Stimulated activated CD4-positive, alpha-beta T cell treated with anti-CD3 and anti-CD28 coated beads, Interleukin-12 subunit alpha, Interleukin-12 subunit beta, amount 100 ng/mL, for 48 hours (primary cell): ENCODE results near the gene CDH4.

Experiments used
- DNase-seq, 3 donors: peaks; one replicate each; pipeline ENCODE4 v3.0.0-alpha.2; 2020; ENCODE audit warnings: low read depth in 2 of 3, low spot score in 1 of 3

Gene CDH4

DNA sequence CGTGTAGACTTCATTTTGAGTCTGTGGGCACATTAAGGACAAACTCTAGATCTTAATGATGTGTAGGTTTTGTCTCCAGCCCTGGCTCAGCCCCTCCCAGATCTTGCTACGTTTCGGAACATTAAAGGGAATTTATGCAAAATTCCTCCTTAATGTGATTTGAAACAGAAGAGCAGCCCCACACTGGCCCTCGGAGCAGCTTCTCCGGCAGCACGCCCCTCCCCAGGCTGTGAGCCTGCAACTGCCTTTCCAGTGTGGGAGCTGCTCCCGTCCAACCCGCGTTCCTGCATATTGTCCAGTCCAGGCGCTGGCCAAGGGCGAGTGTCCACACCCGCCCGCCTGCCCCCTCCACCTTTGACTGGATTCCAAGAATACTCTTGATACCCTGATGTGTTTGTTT lies 556.4 kb downstream of the CDH4 start:
- DNase-seq, result no peak

DNA sequence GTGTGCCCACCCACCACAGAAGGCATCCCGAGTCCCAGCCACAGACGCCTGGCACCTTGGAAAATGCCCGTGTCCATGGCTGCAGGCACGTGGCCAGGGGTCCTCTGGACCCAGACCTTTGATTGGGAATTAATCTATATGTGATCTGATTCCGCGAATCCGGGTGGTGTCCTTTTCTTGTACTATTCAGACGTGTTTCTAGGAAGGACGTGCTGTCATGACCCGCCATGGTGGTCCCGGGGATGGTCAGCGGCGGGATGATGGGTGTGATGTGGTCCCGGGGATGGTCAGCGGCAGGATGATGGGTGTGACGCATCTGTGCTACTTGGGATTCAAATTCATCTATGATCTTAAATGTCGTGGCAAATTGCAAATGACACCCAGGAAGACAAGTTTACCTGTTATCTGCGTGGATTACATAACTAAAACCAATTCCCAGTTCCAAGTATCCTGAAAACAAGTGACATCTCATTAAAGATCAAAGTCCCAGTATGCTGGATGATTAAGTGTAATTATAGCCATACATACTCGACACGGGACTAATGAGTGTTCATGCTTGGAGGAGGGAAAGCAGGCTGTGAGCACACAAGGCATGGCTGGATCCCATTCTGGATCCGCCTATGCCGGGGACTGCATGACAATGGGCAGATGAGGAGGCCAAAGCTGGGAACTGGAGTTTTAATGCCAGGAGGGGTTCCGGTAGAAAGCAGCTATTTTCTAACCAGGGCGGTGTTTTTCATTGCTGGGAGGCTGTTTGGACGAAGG lies 557.1 kb downstream of the CDH4 start:
- DNase-seq, result no peak

DNA sequence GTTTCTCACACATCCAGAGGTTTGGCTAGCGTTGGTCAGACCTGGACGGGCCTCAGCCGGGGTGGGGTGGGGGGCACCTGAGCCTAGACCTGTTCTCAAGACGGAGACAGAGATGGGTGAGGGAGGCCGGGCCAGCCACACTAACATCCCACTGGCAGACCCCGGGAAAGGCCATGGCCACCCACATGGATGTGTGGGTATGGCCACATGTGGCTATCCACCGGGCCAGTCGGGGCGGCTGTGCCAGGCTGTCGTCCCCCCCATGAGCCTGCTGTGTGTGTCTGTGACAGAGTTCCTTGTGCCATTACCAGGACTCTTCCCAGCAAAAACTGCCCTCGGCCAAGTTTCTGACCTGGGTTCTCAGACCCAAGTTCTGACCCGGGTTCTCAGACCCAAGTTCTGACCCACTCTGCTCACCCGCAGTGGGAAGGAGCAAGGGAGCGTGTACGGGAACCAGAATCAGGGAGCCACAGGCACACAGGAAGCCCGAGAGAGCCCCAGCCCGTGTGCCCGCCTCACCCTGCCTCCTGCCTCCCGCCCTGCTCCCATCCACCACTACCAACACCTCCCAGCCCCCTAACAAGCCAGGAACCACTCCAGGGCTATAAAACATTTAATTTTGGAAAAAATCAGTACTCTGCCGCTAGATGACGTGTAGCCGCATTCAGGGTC lies 558.1 kb downstream of the CDH4 start:
- no peak for DNase-seq

DNA sequence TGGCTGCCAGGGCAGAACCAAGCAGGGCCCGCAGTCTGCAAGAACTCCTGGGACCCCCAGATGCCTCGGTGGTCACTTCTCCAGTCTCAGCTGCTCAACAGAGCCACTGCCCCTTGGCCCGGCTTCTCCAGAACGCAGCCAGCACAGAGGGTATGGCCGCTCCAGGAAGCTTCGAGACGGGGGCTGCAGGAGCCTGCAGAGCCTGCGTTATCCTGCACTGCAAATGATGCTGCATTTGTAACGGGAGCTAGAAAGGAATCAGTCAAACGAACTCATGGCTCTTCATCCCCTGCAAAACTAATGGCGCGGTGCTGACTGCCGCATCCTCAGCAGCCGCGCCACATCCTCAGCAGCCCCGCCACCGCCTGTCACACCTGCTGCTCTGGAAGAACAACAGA lies 558.7 kb downstream of the CDH4 start:
- no peak for DNase-seq

DNA sequence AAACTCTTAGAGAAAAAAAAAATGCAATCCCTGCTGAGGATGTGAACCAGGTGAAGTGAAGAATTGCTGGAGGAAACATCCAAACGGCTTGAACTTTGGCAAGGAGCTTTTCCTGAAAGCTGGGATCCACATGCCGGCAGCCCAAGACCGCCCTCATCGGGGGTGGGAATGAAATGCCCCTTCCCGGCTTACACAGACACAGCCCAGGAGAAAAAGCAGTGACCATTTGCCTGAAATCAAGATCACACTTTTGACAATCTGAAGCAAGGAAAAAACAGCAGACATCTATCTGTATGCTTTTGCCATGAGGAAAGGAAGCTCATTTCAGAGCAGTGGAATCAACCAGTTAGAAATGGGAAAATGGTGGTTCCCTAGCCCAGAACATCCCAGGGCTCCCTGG lies 559.1 kb downstream of the CDH4 start:
- no peak for DNase-seq

DNA sequence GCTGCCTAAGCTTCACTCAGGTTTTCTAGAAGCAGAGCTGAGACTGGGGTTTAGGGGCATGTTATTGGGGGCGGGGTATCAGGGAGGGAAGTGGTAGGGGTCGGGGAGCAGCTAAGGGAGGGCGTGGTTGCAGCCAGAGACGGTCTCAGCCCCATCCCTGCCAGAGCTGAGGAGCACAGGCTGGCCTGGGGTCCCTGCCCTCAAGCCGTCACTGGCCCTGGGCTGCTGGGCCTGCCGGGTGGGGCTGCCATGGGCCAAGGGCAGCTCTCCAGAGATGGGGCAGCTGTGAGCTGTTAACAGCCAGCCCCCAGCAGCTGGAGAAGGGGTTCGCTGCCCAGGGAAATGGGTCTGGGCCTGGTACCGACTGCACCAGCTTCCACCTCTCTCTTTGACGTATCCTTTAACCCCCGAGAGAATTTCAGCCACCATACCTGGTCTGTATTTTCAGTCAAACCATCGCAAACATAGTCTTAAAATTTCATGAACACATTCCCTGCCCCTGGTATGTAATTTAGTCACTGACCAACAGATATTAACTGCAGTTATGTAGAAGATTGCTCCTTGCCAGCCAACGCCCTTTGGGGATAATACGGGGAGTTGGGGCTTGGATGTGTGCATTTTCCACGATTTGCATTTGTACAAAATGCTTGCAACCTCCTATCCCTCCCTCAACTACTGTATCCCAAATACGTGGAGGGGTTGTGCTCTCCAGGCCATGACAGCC lies 560.2 kb downstream of the CDH4 start:
- DNase-seq, result no peak

DNA sequence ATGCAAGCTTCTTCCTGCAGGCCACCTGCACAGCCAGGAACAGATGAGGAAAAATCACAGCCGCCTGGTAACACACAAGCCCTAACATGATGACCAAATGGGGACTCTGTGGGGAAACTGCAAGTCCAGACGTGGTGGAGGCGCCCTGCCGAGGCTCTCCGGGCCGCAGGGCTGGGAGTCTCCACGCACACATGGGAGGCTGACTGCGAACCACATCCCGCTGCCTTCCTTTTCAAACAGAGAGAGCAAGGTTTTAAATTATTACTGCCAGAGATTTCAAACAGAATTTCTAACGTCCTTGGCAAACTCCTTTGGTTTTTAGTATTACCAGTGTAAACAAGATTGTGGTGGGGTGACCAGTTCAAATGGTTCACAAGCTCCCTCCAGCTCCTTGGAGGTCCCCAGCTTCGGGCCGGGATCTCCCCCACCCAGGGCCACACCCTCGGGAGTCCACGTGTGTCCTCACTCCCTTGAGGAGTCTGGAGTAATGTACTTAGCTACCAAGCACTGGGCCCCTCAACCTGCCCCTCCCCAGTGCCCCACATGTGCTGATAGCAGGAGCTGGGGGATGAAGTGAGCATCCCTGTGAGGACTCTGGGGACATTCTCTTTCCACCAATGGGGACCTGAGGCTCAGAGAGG lies 560.9 kb downstream of the CDH4 start:
- no peak for DNase-seq

DNA sequence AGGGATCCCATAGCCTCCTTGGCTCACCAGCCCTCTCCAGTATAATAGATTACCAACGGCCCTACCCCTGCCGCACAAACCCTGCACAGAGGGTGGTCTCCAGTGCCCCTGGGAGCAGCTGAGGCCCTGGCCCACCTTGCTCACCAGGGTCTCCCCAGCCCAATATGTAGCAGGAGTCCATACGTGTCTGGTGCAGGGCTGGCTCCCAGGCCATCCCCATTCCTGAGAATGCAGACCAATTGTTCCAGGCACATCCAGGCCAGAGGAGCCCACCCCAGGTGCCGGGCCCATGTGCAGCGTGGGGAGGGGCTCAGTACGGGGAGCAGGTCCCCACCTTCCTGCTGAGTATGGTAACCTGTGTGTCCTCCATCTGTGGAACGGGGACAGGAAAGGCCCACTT lies 561.7 kb downstream of the CDH4 start:
- no peak for DNase-seq

DNA sequence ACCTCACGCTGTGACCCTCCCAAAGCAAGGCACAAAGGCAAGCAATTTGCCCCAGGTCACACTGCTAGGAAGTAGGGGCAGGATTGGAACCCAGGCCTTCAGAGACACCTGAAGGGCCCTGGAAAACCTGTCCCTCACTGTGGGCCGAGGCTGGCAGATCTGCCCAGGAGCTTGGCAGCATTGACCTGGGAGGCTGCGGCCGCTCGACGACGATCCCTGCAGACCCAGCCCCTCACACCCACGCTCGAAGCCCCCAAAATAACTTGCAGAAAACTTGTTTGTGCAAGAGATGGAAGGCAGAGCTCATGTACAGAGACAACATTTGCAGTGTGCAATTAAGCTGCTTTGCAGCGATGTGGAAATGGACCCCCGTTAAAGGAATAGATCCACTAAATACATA lies 562.2 kb downstream of the CDH4 start:
- no peak for DNase-seq

DNA sequence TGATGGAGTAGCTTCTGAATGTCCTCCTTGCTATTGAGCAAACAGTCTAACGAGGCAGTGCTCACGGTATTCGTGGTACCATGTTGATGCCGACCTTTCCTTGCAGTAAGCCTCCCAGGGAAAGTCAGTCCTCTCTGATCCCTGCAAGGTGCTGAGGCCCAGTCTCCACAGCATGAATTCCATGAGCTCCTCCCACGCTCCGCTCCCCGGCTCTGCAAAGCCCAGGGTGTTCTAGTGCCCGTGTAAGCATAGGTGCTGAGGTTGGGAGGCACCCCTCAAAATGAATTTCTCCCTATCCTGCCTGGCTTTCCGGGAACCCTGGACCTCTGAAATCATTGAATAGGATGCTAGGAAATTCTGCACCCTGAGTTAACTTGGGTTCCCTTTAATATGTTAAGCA lies 562.7 kb downstream of the CDH4 start:
- DNase-seq, result no peak

DNA sequence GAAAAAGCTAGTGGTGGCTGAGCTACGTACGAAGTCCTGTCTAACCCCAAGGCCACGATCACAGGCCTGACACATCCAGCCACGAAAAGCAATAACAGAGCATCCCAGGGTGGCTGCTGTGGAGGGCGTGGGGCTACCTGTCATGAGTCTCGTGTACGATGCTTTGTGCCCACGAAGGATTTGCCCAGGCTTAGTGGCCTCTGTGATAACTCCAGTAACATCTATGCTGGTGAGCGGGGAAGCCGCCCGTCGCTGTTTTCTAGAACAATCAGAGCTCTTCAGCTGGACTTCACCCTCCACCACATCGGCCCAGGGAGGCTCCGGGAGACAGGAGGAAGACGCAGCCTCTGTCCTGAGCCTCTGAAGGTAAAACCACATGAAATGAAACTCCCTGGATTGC lies 563.1 kb downstream of the CDH4 start:
- DNase-seq, result no peak

DNA sequence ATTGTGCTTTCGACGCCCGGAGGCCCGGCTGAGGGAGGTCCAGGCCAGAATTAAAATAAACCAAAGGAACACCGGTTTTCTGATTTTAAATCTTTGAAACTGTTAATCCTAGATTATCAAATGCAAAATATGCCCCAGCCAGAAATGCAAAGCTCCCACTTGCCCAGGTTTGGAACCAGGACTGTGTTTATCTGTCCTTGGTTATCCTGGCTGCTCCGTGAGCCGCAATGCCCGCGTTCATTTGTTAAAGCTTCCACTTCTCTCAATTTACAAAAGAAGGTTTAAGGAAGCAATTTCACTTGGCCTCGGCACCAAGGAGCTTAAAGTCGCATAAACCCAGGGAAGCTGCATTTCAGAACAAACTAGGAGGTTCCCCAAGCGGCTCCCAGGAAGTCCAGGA lies 563.6 kb downstream of the CDH4 start:
- no peak for DNase-seq

DNA sequence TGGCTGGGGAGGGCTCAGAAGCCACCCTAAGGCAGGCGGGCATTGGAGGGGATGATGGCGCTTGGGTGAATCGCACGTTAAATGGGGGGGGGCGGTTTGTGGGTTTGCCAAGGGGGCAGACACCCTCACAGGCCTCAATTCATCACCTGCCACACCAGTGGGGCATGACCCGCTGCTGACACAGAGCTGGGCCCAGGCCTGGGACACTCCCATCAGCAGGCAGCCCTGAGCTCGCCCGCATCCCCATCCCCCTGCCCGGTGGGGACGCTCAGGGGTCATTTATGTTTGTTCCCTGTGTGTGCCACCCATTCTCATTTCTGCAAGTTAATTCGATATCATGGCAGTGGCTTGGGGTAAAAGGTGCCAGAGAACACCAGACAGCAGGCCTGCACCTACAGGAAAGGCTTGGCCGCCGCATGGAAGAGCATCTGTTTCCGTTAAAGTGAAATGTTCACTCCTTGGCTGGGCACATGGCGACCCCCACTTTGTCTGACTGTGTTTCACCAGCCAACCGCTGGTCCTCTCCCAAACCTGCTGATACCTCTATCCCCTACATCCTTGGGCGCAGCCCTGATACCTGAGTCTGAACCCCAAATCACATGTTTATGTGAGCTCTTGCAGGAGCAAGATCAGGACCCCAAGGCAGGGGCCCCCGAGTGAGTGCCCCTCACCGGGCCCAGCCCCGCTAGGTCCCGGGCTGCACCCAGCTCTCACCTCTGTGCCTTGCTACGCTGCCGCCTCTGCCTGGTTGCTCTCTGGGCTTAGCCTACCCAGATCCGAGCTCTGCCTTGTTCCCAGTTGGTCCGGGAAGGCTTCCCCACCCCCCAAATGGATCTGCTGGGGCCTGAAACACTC lies 564.8 kb downstream of the CDH4 start:
- DNase-seq, result no peak

DNA sequence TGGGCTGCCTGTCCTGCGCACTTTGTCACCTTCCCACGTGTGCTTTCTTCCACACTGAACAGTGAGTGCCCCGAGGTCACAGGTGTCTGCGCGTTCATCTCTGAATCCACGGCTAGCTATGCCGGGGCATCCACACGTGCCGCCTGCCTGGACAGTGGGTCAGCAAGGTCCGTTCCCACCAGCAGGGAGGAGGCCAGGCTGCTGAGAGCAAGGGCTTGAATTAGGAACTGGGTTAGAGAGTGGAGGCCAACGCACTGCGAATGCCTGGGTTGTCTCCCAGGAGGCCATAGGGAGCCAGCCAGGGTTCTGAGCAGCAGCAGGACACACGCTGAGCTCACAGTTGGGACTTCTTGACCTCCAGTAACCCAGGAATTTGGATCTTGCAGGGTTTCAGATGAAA lies 565.5 kb downstream of the CDH4 start:
- DNase-seq, result no peak

DNA sequence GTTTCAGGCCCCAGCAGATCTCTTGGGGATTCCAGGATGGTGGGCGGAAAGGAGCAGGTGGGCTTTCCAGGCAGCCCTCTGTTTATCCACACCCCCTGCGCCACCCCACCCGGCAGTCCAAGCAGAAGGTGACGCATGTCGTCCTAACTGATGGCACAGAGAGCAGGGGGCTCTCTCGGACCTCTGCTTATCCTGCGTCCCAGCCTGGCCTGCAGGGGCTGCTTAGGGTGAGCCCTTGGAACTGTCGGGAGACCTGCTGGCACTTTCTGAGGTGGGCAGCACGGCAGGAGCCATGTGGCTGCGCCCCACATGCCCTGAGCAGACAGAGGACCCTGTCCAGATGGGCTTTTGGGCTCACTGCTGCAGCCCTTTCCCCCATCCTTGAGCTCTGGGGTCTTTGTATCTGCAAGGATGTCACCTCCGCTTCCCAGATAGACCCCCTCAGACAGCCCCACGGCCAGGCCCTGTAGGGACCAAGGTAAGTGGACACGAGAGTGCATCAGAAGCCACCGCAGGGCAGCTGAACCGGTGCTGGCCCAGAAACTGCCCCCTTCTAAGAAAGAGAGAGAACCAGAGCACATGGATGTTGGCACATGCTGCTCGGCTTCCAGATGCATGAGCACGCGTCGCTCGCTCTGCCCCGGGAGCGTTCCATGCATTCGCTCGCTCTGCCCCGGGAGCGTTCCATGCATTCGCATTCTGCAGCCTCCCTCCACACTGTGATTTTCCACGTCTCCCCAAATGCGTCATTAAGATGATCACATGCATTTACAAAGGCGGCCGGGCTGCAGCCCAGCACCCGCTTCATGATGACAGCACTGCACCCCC lies 566.9 kb downstream of the CDH4 start:
- DNase-seq, result no peak

DNA sequence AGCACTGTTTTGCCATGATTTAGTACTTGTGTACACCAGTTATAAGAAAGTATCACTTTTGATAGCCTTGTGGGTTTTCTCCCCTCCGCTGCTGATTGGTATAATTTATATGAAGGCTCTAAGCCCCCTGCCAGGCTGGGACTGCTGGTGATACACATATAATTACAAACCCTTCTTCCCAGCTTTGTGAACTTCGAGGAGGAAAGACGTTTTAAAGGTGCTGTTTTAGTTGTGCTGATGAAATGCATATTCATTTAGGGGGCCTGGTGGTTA lies 567.4 kb downstream of the CDH4 start:
- no peak for DNase-seq

DNA sequence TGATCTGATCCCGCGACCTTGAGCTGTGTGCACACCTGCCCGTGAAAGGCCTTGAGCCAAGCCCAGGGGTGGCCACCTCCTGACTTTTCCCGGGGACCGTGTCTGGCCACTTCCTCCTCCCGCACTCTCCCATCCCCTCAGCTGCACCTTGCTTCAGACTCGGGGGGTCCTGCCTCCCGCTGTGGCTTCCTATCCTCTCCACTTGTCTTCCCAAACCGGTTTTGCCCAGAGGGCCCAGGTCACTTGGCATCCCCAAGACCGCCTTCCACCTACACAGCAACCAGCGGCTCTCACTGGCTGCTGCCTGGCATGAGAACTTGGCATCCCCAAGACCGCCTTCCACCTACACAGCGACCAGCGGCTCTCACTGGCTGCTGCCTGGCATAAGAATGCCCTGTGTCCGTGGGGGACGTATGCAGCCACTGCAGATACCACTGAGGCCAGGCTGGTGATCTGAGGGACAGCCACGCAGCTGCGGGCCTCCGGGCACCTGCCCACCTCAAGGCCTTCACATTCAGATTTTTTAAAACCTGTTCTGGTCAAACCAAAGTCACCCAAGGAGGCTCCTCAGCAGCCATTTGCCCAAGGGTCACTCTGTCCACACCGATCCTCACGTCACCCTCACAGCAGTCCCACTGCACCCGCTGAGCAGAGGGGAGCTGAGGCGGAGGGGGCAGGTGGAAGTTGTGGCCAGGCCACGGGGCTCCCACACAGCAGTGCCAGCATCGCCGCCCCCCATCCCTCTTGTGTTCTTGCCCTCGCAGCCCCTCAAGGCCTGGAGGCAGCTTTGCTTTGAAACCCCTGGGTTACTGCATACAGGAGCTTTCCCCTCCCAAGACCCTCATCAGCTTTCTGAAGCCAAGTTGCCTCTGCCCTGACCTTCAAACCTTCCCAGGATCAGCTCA lies 568.1 kb downstream of the CDH4 start:
- no peak for DNase-seq

DNA sequence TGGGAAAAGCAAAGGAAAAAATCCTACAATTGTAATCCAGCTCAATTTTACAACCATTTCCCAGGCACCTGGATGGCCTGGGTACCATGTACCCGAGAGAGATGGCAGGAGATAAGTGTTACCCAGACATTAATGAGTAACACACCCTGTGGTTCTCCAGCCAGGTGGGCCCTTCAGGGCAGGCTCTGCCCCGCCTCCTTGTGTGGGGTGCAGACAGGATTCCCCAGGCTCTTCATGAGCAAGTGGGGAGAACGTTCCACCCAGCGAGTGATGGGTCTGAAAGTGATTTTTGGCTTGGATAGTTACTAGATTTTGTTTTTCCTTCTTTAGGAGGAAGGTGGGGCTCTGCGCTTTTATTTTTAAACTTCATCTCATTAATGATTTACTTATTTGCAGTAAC lies 569.7 kb downstream of the CDH4 start:
- DNase-seq, result no peak

DNA sequence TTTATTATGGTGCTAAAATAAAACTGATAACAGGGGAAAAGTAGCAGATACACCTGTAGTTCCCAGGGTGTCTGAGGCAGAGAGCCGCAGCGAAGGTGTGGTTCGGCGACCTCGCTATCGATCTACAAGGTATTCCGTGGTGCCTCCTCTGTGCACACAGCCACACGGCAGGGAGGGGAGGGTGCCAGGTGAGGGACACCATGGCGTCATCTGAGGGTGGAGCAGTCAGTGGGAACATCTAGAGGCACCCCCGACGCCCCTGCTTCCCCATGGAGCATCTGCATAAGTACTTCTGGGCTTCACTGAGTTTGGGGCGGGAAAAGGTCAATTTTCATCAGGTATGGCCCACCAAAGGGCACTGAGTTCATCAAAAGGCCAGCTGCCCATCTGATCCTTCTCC lies 570.3 kb downstream of the CDH4 start:
- no peak for DNase-seq
